MCF 10A (cell line): ENCODE measurements around the gene CSRNP3. TPM values are rescaled to one million over a fixed set of nuclear protein-coding genes. Genes with fewer than 3 reads are reported as not detected.

ENCODE experiments used
- BruUV-seq: library from RNA; stranded (reverse); fragments of 400-500 nt; replicated peaks from 2 replicates; lab custom pipeline; 2021; lab: Mats Ljungman, UMichigan
- CTCF ChIA-PET: fragments of 300-600 bp; sonication (Branson Sonifier 250); formaldehyde crosslinking; extraction: SDS; loops from one replicate; lab custom pipeline; 2021; ENCODE audit warnings: antibody characterized with exemption, inconsistent platforms; lab: Yijun Ruan, JAX
- POLR2A ChIA-PET: fragments of 300-600, 350-650 bp; sonication (Branson Sonifier 250); formaldehyde crosslinking; extraction: SDS; loops from one replicate; lab custom pipeline; 2020; ENCODE audit warnings: antibody characterized with exemption, inconsistent platforms; lab: Yijun Ruan, JAX
- DNase-seq: peaks from one replicate; pipeline ENCODE4 v3.0.0-alpha.2; 2018; ENCODE audit not compliant: unreplicated experiment
- H3K27ac Mint-ChIP-seq: one replicate; pipeline ENCODE4 v1.8.0; 2022; ENCODE audit warnings: mild to moderate bottlenecking, low read depth, mixed read lengths; ENCODE audit not compliant: unreplicated experiment
- H3K27me3 Mint-ChIP-seq: one replicate; pipeline ENCODE4 v1.8.0; 2022; ENCODE audit warnings: mixed read lengths; ENCODE audit not compliant: insufficient read depth, unreplicated experiment
- H3K36me3 Mint-ChIP-seq: one replicate; pipeline ENCODE4 v1.8.0; 2022; ENCODE audit warnings: mild to moderate bottlenecking, moderate library complexity, mixed read lengths; ENCODE audit not compliant: insufficient read depth, unreplicated experiment
- H3K4me1 Mint-ChIP-seq: one replicate; pipeline ENCODE4 v1.8.0; 2022; ENCODE audit warnings: mixed read lengths; ENCODE audit not compliant: insufficient read depth, unreplicated experiment
- H3K4me3 Mint-ChIP-seq: one replicate; pipeline ENCODE4 v1.8.0; 2022; ENCODE audit warnings: mild to moderate bottlenecking, moderate library complexity, mixed read lengths; ENCODE audit not compliant: unreplicated experiment
- H3K9me3 Mint-ChIP-seq: one replicate; pipeline ENCODE4 v1.8.0; 2022; ENCODE audit warnings: mixed read lengths; ENCODE audit not compliant: unreplicated experiment
- CTCF ChIP-seq: fragments of 200-600 bp; IDR thresholded peaks from one replicate; pipeline ENCODE4 v1.8.0; 2022; ENCODE audit warnings: antibody characterized with exemption, mild to moderate bottlenecking; ENCODE audit not compliant: unreplicated experiment
- intact Hi-C: fragments of 100-400 bp; cut with micrococcal nuclease; formaldehyde crosslinking; loops from 2 replicates; pipeline ENCODE4 v1.14.1; 2022
- total RNA-seq: library from RNA; stranded (reverse); gene quantifications from 2 replicates; pipeline ENCODE4 v1.2.3, GENCODE V29; 2022

Gene CSRNP3
- total RNA-seq, 1 experiment from 2014 or later: 0.33 TPM

GRCh38 chr2:165443511-165443910 lies 26.0 kb upstream of the CSRNP3 start:
- no peaks in the 10 kb centered on the region for H3K9me3 Mint-ChIP-seq
- no peak overlapping the region for H3K4me3 Mint-ChIP-seq
- H3K4me1 Mint-ChIP-seq: no peaks in the 10 kb centered on the region
- no peaks in the 10 kb centered on the region for H3K36me3 Mint-ChIP-seq
- ChIA-PET POLR2A (no interaction called here), CTCF (interaction anchor here (1.4 kb wide), 1 partner anchor 37 kb away, joined by 4 read pairs; no protein-coding TSS in a partner anchor)
- BruUV-seq: no TSS peak
- H3K27ac Mint-ChIP-seq: no peak overlapping the region
- H3K27me3 Mint-ChIP-seq: peaks cover 33% of the 10 kb centered on the region
- intact Hi-C loops: no loop called here
- no peak for TF ChIP-seq CTCF
- no peak for DNase-seq

DNA sequence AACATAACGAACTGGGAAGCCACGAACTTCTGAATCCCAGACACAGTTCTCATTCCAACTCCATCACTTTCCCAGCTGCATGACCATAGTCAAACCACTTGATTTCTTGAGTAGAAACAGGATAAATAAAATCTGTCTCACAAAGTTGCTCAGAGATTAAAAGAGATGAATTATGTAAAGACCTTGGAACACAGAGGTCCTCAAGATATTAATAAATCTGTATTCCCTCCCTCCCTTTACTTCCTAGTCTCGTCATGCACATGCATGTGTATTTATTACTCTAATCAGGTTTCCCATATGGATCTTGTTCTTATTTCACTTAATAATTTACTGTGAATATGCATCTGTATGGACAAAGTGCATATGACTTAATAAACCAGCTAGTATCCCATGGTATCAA lies 21.1 kb upstream of the CSRNP3 start:
- BruUV-seq: no TSS peak
- Mint-ChIP-seq H3K4me3 (no peak overlapping the region), H3K27ac (no peak overlapping the region), H3K9me3 (no peaks in the 10 kb centered on the region), H3K36me3 (no peaks in the 10 kb centered on the region), H3K4me1 (no peaks in the 10 kb centered on the region), H3K27me3 (peaks cover 48% of the 10 kb centered on the region)
- CTCF ChIA-PET: interaction anchor here (0.7 to 1.2 kb wide), 2 partner anchors 20 to 76 kb away, joined by 3 to 4 read pairs; no protein-coding TSS in a partner anchor
- intact Hi-C loops: no loop called here
- no peak for TF ChIP-seq CTCF
- POLR2A ChIA-PET: no interaction called here
- DNase-seq: no peak

DNA sequence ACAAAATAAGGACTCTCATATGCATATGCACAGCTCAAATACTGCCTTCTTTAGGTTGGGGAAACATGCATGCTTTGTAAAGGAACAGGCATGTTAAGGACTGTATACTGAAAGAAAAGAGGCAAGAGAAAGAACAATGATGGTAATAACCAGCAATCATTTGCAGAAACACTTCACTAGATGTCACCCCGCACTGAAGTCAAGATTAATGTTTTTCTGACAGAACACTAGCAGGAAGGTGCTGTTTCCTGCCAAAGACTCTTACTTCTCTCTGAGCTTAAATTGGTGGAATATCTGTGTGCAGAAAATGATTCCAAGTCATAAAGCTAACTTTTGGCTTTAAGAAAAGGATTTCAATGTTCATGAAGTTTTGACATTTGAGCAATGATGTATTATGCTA lies 19.3 kb upstream of the CSRNP3 start:
- POLR2A ChIA-PET: no interaction called here
- no peak overlapping the region for H3K4me3 Mint-ChIP-seq
- CTCF ChIA-PET: interaction anchor here (0.6 kb wide), 3 partner anchors 30 to 890 kb away, joined by 3 read pairs; no protein-coding TSS in a partner anchor
- no peaks in the 10 kb centered on the region for H3K9me3 Mint-ChIP-seq
- no peaks in the 10 kb centered on the region for H3K36me3 Mint-ChIP-seq
- no peak for DNase-seq
- H3K27ac Mint-ChIP-seq: no peak overlapping the region
- intact Hi-C loops: no loop called here
- peaks cover 48% of the 10 kb centered on the region for H3K27me3 Mint-ChIP-seq
- H3K4me1 Mint-ChIP-seq: no peaks in the 10 kb centered on the region
- no peak for TF ChIP-seq CTCF
- BruUV-seq: no TSS peak

DNA sequence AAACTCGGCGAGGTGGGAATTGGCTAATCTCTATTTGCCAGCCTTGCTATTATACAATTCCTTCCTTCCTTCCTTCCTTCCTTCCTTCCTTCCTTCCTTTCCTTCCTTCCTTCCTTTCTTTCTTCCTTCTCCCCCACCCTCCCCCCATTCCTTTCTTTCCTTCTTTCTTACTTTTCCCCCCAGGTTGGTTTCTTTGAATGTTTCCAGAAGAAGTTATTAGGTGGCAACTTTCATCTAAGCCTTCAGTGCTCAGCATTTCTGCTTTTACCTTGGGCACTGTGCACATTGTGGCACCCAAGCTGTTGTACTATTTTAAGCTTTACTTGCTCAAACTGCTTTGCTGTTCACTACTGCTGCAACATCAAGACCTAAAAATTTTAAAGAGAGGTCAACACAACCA lies 17.2 kb upstream of the CSRNP3 start:
- no peak for DNase-seq
- BruUV-seq: no TSS peak
- ChIA-PET POLR2A (no interaction called here), CTCF (no interaction called here)
- Mint-ChIP-seq H3K27me3 (peaks cover 55% of the 10 kb centered on the region), H3K9me3 (no peaks in the 10 kb centered on the region), H3K36me3 (no peaks in the 10 kb centered on the region), H3K4me1 (no peaks in the 10 kb centered on the region), H3K4me3 (no peak overlapping the region), H3K27ac (no peak overlapping the region)
- intact Hi-C loops: no loop called here
- no peak for TF ChIP-seq CTCF
